NCI-H1694 (cell line): ENCODE results near the gene NGEF.
A peak's percentile ranks its signal among the peaks of the same experiment; 100 is the strongest.

Source experiments
- DNase-seq: peaks from one replicate; lab custom pipeline; 2025; lab: John Stamatoyannopoulos, UW

Gene NGEF

DNA sequence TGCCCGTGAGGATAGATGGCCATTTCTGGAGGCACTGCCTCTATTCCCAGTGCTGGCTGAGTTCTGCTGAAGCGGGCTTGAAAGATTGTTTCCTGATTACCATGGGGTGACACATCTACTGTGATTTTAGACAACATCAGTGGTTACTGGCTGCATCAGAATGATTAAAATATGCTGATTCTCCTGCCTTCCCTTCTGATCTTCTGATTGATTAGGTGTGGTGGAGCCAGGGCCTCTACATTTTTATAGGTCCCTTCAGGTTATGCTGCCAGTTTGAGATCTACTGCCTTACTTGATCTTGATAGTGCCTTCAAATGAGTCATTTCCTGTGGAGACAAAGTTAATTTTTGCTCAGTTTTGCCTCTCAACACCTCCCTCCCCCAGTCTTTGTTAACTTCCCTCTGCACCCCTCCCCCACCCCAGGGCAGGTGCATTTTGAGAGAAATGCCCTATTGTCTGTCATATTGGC, 174.6 kb downstream of the NGEF start:
- no peak for DNase-seq

DNA sequence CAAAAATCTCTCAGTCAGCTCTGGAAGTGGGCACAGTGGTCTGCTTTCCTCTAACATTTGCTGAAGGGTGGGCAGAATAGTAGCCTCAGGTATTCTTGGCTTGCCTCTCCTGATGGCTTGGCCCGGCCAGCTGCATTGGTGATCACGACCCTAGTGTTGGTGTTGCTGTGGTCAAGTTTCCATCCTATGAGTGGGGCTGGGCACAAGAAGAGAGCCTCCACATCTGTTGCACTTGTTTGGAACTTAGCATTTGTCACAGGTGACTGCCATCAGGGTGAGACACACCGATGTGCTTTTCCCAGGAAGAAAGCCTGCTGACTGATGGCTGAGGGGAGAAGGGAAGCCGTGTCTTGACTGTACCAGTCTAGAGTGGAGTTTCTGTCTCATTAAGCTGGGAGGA, 176.1 kb downstream of the NGEF start:
- DNase-seq = no peak

DNA sequence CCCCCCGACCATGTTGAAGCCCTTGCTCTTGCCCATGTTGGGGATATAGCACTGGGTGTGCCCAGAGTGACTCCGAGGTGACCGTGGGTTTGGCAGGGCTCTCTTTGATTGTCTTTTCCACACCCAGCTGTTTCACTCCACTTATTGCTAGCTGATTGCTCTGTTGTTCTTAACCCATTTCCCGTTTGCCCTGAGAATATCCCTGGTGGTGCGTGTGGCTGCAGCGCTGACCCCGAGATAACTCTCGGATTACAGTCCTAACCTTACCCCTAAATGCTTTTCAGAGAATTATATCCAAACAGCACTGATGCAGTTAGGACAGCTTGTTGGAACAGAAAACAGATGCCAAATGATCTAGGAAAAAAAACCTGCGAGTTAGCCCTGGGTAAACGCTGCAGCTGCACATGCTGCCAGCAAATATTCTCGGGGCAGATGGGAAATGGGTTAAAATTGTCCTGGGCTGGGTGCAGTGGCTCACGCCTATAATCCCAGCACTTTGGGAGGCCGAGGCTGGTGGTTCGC, 177.3 kb downstream of the NGEF start:
- DNase-seq = peak; percentile 82

DNA sequence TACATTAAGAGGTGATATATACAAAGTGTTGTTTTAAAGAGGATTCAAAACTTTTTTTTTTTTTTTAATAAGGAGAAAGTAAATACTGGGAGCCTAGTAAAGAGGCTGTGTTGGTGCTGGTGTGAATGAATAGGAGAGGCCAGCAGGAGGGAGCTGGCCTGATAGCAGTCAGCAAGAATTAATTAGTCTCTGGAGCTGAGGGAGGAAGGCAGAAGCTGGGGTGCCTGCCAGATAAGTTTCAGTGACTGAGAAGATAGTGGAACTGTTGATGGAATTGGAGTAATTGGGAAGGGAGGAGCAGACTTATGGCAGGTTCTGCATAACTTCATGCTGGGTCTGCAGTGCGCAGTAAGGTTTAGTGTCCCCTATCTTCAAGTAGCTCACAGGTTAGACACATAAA, 179.2 kb downstream of the NGEF start:
- no peak for DNase-seq

DNA sequence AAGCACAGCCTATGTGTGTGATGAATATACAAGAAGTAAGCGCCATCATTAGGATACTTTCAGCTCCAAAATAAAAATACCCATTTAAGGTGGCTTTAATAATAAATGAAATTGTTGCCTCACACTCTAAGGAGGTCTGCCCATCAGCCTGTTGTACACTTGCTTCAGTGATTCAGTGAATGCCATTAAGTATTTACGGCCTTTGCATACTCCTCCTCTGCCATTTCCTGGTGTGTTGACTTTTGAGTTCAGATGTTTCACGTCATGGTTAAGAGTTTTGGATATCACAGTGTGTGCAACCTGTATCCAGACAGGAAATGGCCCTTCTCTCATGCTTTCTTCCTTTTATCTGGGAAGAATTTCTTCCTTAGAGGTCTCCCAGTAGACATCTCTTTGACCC, 181.6 kb downstream of the NGEF start:
- no peak for DNase-seq

DNA sequence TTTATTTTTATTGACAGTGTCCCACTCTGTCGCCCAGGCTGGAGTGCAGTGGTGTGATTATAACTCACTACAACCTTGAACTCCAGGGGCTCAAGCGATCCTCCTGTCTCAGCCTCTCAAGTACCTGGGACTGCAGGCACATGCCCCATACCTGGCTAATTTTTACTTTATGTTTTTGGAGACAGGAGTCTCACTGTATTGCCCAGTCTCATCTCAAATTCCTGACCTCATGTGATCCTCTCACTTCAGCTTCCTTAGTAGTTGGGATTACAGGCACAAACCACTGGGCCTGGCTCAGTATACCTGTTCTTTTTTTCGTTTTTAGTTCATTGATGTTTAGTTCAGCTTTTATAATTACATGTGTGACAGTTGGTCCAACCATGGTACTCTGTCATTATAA, 183.1 kb downstream of the NGEF start:
- no peak for DNase-seq
